Stomach (tissue), 9 donors: ENCODE results near the gene TFAM. TPM values are rescaled to one million over a fixed set of nuclear protein-coding genes. Genes with fewer than 3 reads are reported as not detected.

Experiments used
- DNase-seq, 2 donors: peaks; one replicate each; pipeline versions ENCODE4 v3.0.0 to v3.0.0-alpha.2; 2013 to 2019
- H3K27ac ChIP-seq, 5 donors: fragments of 200-600 bp in 4 of 5; sonication (generic) in 4 of 5; one replicate each; pipeline ENCODE4 v1.5.1; 2013 to 2019; ENCODE audit warnings: mild to moderate bottlenecking in 1 of 5, moderate library complexity in 1 of 5
- H3K27me3 ChIP-seq, 3 donors: fragments of 200-600 bp; sonication (generic); one replicate each; pipeline ENCODE4 v1.5.1; 2017 to 2019; ENCODE audit warnings: mixed run types in 1 of 3
- H3K36me3 ChIP-seq, 4 donors: fragments of 200-600 bp; sonication (generic); 1 replicate in 3 of 4; 2 replicates in 1 of 4; pipeline ENCODE4 v1.5.1; 2016 to 2019
- H3K4me1 ChIP-seq, 4 donors: fragments of 200-600 bp; sonication (generic); one replicate each; pipeline ENCODE4 v1.5.1; 2016 to 2019
- H3K4me3 ChIP-seq, 4 donors: fragments of 200-600 bp; sonication (generic) in 3 of 4; one replicate each; pipeline ENCODE4 v1.5.1; 2016 to 2019; ENCODE audit warnings: mild to moderate bottlenecking in 1 of 4
- H3K9me3 ChIP-seq, 4 donors: fragments of 200-600 bp; sonication (generic); one replicate each; pipeline ENCODE4 v1.5.1; 2016 to 2019
- EP300 ChIP-seq: sonication (generic); formaldehyde crosslinking; IDR thresholded peaks from one replicate; pipeline ENCODE4 v1.6.1; 2017; ENCODE audit warnings: antibody characterized with exemption
- POLR2A ChIP-seq, 4 donors: fragments of 450-650 bp; IDR thresholded peaks; one replicate each; pipeline ENCODE4 v1.6.1; 2016; ENCODE audit warnings: antibody characterized with exemption in 4 of 4, control low read depth in 2 of 4, mild to moderate bottlenecking in 1 of 4, moderate library complexity in 1 of 4
- POLR2AphosphoS5 ChIP-seq, 3 donors: sonication (generic); formaldehyde crosslinking; IDR thresholded peaks; one replicate each; pipeline ENCODE4 v1.6.1; 2016; ENCODE audit warnings: antibody characterized with exemption in 3 of 3
- WGBS, 5 donors: extraction: QIAGEN DNeasy Blood & Tissue Kit in 3 of 5; methylation state at CpG; one replicate each; pipeline versions ENCODE4 v1.1.5 to v1.1.7; 2013 to 2018; 5-methylcytosine and 5-hydroxymethylcytosine counted together
- intact Hi-C: fragments of 100-400 bp; cut with DNase I; formaldehyde crosslinking; loops from one replicate; pipeline ENCODE4 v1.15.1; 2023; ENCODE audit warnings: low total_unique reads
- polyA plus RNA-seq, 3 donors: library from polyadenylated mRNA; stranded (reverse); fragments of 200-250 nt; gene quantifications; one replicate each; pipeline ENCODE4 v1.2.3, GENCODE V29; 2013
- total RNA-seq, 5 donors: library from RNA; depleted of rRNA; stranded (reverse); fragments of >200 nt; gene quantifications; one replicate each; pipeline versions ENCODE4 v1.1.0 to v1.2.3, GENCODE V29; 2014 to 2016
- TF ChIP-seq, protein P1 (sequence below), 7 experiments: fragments of 450-650 bp in 4 of 7; fragments of 200-600 bp in 3 of 7; sonication (generic) in 3 of 7; IDR thresholded peaks; one replicate each; pipeline ENCODE4 v1.5.1; 2016 to 2019; ENCODE audit warnings: antibody characterized with exemption in 7 of 7, control low read depth in 2 of 7, mild to moderate bottlenecking in 1 of 7
- donor health status: healthy with polysubstance abuse.
- donor health status: Bipolar disorder and iron deficiency.
- donor health status: healthy.

Gene TFAM
- total and polyA plus RNA-seq, 8 donors: 4.9 to 39.7 (median 16.8) TPM

DNA sequence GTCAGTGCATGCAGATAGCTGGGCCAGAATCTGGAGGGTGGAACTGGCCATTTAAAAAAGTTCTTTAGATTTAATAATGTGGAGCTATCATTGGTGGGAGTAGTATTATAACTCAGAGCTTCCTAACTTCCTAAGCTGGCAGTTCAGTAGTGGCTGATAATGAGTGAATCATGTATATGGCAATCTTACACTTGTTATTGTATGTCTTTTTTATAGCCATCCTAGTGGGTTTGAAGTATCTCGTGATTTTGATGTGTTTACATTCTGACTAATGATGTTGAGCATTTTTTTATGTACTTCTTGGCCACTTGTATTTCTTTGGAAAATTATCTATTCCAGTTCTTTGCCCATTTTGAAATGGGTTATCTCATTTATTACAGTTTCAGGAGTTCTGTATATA is 15.4 kb downstream of the TFAM start:
- DNase-seq: no peak
- Histone ChIP-seq H3K36me3 (peaks cover under 1 to 26% (median 25%) of the 10 kb centered on the region in 4 donors), H3K4me3 (no peak overlapping the region), H3K27ac (no peak overlapping the region), H3K9me3 (no peaks in the 10 kb centered on the region), H3K4me1 (no peaks in the 10 kb centered on the region), H3K27me3 (no peaks in the 10 kb centered on the region)
- 41 to 60% (median 49%) methylated on average over 1 of the region's 1 CpG for WGBS, 5 donors
- TF ChIP-seq, protein P1, sequence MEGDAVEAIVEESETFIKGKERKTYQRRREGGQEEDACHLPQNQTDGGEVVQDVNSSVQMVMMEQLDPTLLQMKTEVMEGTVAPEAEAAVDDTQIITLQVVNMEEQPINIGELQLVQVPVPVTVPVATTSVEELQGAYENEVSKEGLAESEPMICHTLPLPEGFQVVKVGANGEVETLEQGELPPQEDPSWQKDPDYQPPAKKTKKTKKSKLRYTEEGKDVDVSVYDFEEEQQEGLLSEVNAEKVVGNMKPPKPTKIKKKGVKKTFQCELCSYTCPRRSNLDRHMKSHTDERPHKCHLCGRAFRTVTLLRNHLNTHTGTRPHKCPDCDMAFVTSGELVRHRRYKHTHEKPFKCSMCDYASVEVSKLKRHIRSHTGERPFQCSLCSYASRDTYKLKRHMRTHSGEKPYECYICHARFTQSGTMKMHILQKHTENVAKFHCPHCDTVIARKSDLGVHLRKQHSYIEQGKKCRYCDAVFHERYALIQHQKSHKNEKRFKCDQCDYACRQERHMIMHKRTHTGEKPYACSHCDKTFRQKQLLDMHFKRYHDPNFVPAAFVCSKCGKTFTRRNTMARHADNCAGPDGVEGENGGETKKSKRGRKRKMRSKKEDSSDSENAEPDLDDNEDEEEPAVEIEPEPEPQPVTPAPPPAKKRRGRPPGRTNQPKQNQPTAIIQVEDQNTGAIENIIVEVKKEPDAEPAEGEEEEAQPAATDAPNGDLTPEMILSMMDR (IDR thresholded peaks at IDR 0.05): no peak
- TF ChIP-seq POLR2AphosphoS5 (IDR thresholded peaks at IDR 0.05) (no peak), EP300 (no peak), POLR2A (IDR thresholded peaks at IDR 0.05) (no peak)
- intact Hi-C loops: no loop called here

DNA sequence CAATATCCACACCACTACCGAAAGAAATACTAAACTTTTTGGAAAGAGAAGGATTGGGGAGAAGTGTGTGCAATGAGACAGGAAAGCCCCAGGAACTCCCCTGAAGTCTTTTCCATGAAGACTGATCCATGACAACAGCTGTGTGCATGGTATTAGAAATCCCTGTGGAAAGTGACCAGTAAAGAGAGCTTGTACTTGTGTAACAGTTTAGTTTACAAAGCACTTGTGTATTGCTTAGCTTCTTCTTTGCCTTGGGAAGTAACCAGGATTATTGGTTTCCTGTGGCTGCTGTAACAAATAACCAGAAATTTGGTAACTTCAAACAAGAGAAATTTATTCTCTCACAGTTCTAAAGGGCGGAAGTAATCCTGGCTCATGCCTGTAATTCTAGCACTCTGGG is 18.8 kb downstream of the TFAM start:
- TF ChIP-seq EP300: no peak
- TF ChIP-seq POLR2AphosphoS5 (IDR thresholded peaks at IDR 0.05): no peak
- TF ChIP-seq, protein P1 (IDR thresholded peaks at IDR 0.05): no peak
- TF ChIP-seq POLR2A (IDR thresholded peaks at IDR 0.05): no peak
- H3K36me3 ChIP-seq: no peaks in the 10 kb centered on the region
- no peak overlapping the region for H3K27ac ChIP-seq
- H3K9me3 ChIP-seq: no peaks in the 10 kb centered on the region
- H3K4me1 ChIP-seq: no peaks in the 10 kb centered on the region
- intact Hi-C loops: no loop called here
- H3K27me3 ChIP-seq: no peaks in the 10 kb centered on the region
- H3K4me3 ChIP-seq: no peak overlapping the region
- 61 to 100% (median 90%) methylated on average over 2 of the region's 2 CpGs for WGBS, 5 donors
- DNase-seq: no peak

DNA sequence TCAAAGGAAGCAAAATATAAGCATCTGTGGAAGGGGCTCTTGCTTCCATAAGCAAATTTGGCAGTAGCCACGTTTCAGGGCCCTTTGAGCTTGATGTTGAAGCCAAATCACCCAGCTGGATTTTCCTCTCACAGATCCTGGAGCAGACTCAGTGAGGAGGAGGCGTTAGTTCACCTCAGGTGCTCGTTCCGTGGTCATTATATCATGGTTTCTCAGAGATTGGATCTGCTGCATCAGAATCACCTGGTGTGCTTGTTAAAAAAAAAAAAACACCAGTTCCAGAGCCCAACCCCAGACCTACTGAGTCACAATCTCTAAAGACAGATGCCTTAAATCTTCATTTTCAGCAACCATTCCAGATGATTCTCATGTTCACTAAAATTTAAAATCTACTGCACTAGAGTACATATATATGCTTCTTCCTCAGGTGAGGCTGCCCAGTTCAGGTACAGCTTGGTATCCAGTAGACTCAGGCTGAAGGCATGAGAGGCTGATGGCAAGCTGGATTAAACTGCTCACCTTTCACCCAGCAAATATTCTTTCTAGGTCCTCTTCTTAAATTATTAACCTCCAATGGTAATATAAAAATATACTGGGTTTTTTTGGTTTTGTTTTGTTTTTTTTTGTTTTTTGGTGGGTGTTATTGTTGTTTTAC is 24.9 kb downstream of the TFAM start:
- TF ChIP-seq POLR2A (IDR thresholded peaks at IDR 0.05) (no peak), POLR2AphosphoS5 (IDR thresholded peaks at IDR 0.05) (no peak)
- peaks cover 0 to 3% (median 0%) of the 10 kb centered on the region in 4 donors for H3K4me1 ChIP-seq
- H3K36me3 ChIP-seq: no peaks in the 10 kb centered on the region
- no peak for DNase-seq
- no peaks in the 10 kb centered on the region for H3K9me3 ChIP-seq
- H3K27ac ChIP-seq: no peak overlapping the region
- intact Hi-C loops: no loop called here
- no peak overlapping the region for H3K4me3 ChIP-seq
- no peaks in the 10 kb centered on the region for H3K27me3 ChIP-seq
- 47 to 75% (median 66%) methylated on average over 4 of the region's 4 CpGs for WGBS, 5 donors

DNA sequence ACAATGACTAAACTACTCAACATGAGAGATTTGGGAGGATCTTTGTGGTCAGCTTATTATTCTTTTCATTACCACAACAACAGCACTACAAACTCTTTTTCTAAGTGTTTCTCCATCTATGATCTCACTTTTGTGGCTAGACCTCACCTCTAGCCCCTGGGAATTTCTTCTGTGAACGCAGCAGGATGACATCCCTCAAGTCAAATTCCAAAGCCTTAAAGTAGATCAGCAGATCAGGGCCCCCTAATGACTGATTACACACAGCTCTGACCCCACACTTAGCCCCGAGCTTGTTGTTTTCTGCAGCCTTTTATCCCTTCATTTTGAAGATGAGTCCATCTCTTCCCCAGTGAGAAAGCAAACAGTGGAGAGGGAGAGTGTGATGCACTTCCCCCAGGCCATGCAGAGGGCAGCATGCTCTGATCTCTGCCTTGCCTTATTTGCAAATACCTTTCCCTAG is 27.3 kb downstream of the TFAM start:
- no peak for DNase-seq
- Histone ChIP-seq H3K27me3 (no peaks in the 10 kb centered on the region), H3K27ac (no peak overlapping the region), H3K9me3 (no peaks in the 10 kb centered on the region), H3K4me3 (no peak overlapping the region), H3K4me1 (peaks cover 0 to 3% (median 0%) of the 10 kb centered on the region in 4 donors), H3K36me3 (no peaks in the 10 kb centered on the region)
- WGBS, 5 donors: 22 to 52% (median 42%) methylated on average over 2 of the region's 2 CpGs
- TF ChIP-seq EP300: no peak
- TF ChIP-seq, protein P1 (IDR thresholded peaks at IDR 0.05): no peak
- no peak for TF ChIP-seq POLR2A (IDR thresholded peaks at IDR 0.05)
- TF ChIP-seq POLR2AphosphoS5 (IDR thresholded peaks at IDR 0.05): no peak
- intact Hi-C loops: no loop called here
